Measurements from ENCODE around the gene CLTB. TPM values are rescaled to one million over a fixed set of nuclear protein-coding genes. Genes with fewer than 3 reads are reported as not detected.
A peak's percentile ranks its signal among the peaks of the same experiment; 100 is the strongest.

The CLTB gene
- total RNA-seq, 1 experiment from 2014 or later, result 34.5 TPM

DNA sequence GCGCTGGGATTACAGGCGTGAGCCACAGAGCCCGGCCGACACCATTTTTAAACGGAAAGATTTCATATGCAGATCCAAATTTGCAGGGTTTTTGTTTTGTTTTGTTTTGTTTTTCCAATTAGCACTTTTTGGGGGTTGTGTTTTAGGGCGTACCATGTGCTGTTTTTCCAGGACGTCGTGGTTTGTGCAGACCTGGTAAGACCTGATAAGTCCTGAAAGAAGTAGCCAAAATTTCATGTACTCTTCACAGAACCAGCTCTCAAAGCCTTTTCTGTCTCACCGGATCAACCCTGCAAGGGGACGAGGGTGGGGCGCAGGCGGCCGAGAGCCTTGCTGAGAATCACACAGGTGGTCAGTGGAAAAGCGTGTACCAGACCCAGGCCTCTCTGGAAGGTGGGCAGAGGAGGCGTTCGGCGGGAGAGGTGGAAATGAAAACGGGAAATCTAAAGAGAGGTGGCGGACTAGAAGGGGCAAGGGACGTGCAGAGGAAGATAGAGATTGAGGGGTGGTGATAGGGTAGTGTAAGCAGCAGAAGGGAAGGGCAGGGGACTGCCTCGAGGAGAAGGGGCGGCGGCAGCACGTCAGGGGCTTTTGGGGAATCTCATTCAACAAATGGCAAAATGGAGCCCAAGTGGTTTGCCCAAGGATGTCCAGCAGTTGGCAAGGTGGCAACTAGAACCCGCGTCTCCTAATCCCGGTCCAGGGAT is 30.7 kb upstream of the CLTB start:
- peak overlapping the region; percentile 77 for H3K4me2 ChIP-seq (ENCODE audit: insufficient read depth, insufficient read length, low read length)
- no peak overlapping the region for H3K23ac ChIP-seq (ENCODE audit: insufficient read length, low read depth, low read length)
- H3K79me2 ChIP-seq (ENCODE audit: insufficient read depth, low read length), result peaks cover 8% of the 10 kb centered on the region; the same call in 1 of the 2 replicates
- TF ChIP-seq, protein P1, sequence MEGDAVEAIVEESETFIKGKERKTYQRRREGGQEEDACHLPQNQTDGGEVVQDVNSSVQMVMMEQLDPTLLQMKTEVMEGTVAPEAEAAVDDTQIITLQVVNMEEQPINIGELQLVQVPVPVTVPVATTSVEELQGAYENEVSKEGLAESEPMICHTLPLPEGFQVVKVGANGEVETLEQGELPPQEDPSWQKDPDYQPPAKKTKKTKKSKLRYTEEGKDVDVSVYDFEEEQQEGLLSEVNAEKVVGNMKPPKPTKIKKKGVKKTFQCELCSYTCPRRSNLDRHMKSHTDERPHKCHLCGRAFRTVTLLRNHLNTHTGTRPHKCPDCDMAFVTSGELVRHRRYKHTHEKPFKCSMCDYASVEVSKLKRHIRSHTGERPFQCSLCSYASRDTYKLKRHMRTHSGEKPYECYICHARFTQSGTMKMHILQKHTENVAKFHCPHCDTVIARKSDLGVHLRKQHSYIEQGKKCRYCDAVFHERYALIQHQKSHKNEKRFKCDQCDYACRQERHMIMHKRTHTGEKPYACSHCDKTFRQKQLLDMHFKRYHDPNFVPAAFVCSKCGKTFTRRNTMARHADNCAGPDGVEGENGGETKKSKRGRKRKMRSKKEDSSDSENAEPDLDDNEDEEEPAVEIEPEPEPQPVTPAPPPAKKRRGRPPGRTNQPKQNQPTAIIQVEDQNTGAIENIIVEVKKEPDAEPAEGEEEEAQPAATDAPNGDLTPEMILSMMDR (conservative IDR thresholded peaks at IDR 0.05), result no peak
- H3K27me3 ChIP-seq (ENCODE audit: insufficient read depth, low read length), result no peaks in the 10 kb centered on the region
- no CpG with 5 or more reads among the region's 27 CpGs for WGBS (ENCODE audit: extremely low coverage, insufficient read length, low lambda C conversion rate)
- DNase-seq, result peak; percentile 43
- no peak overlapping the region for H2AFZ ChIP-seq (ENCODE audit: low read length)
- peaks cover 8% of the 10 kb centered on the region for H3K23me2 ChIP-seq (ENCODE audit: insufficient read length, low read depth, low read length, poor library complexity, severe bottlenecking)
- peak overlapping the region; percentile 90 for H3K18ac ChIP-seq (ENCODE audit: insufficient read length, low read depth, low read length)
- H3K9ac ChIP-seq (ENCODE audit: extremely low read depth, insufficient read length, low read length), result peak overlapping the region; percentile 89
- H3K79me1 ChIP-seq (ENCODE audit: insufficient read depth, low read depth, low read length, poor library complexity, severe bottlenecking), result peaks cover 8% of the 10 kb centered on the region
- no peak overlapping the region for H2BK20ac ChIP-seq (ENCODE audit: low read depth, low read length, poor library complexity, severe bottlenecking)
- H2BK15ac ChIP-seq (ENCODE audit: low read depth, low read length), result no peak overlapping the region
- H2BK12ac ChIP-seq (ENCODE audit: insufficient read length, low read depth, low read length), result no peak overlapping the region
- Mint-ChIP-seq H3K4me1 (peaks cover 10 to 22% of the 10 kb centered on the region in 2 experiments), H3K9me3 (no peaks in the 10 kb centered on the region; a peak in 1 of 5 replicates), H3K4me3 (peak overlapping the region; percentile 97 to 98), H3K36me3 (ENCODE audit: insufficient read depth in 1 of 3, low read depth in 3 of 3) (peaks cover 0 to 4% (median 0%) of the 10 kb centered on the region in 3 experiments; a peak in 3 of 7 replicates), H3K27me3 (ENCODE audit: low read depth) (no peaks in the 10 kb centered on the region; the same call in 1 of the 2 replicates), H3K27ac (peak overlapping the region; percentile 98 to 100 (median 99))
- H3K4me1 ChIP-seq (ENCODE audit: insufficient read depth, low read length), result peaks cover 2% of the 10 kb centered on the region; the same call in 1 of the 2 replicates
- no peak overlapping the region for H4K91ac ChIP-seq (ENCODE audit: insufficient read length, low read depth, low read length)
- H2AK5ac ChIP-seq (ENCODE audit: insufficient read length, low read length), result no peak overlapping the region
- peak overlapping the region; percentile 74 for H3K27ac ChIP-seq (ENCODE audit: insufficient read length, low read depth, low read length)
- no peak overlapping the region for H4K8ac ChIP-seq (replicated peaks; ENCODE audit: insufficient read length, low read depth, low read length)
- no peak overlapping the region for H3K4ac ChIP-seq (ENCODE audit: low read depth, low read length)
- H3K9me3 ChIP-seq (ENCODE audit: control insufficient read depth, low read depth, low read length), result no peaks in the 10 kb centered on the region
- no peak overlapping the region for H2BK5ac ChIP-seq (ENCODE audit: insufficient read length, low read length)
- no peak overlapping the region for H4K5ac ChIP-seq (ENCODE audit: insufficient read length, low read depth, low read length)
- no peak overlapping the region for H2BK120ac ChIP-seq (ENCODE audit: low read depth, low read length, poor library complexity, severe bottlenecking)
- H3K56ac ChIP-seq (ENCODE audit: insufficient read length, low read depth, low read length), result no peak overlapping the region
- peak overlapping the region; percentile 77; the same call in 1 of the 2 replicates for H3K14ac ChIP-seq (ENCODE audit: insufficient read depth, low read length)
- H4K20me1 ChIP-seq (ENCODE audit: control insufficient read depth, insufficient read depth, insufficient read length), result no peaks in the 10 kb centered on the region
- no peak overlapping the region for H3T11ph ChIP-seq (ENCODE audit: low read length)

All from H9 (cell line).